Measurements from ENCODE around the gene IL4R.
"Not testable (repeated sequence)": the region's sequence is repeated elsewhere in the genome, so short reads cannot be mapped to it uniquely, and the experiment has no call there.

IL4R gene

DNA sequence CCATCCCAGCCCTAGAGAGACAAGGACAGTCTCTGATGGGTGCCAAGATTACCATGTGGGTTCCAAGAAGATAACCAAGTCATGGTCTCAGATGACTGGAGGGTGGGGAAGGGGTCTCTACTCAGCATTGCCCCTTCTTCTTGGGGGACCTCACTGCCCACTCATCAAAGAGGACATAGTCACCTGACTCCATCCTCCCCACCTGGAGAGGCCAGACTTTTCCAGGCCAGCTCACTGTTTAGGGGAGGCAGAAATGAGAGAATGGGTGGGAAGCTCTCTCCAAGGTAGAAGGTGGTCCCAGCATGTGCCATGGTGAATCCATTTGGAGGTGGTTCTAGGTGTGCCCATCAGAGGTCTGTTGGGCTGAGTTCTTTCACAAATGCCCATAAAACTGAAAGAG is 67.5 kb downstream of the IL4R start:
- no peak for DNase-seq (ENCODE audit: low spot score)

DNA sequence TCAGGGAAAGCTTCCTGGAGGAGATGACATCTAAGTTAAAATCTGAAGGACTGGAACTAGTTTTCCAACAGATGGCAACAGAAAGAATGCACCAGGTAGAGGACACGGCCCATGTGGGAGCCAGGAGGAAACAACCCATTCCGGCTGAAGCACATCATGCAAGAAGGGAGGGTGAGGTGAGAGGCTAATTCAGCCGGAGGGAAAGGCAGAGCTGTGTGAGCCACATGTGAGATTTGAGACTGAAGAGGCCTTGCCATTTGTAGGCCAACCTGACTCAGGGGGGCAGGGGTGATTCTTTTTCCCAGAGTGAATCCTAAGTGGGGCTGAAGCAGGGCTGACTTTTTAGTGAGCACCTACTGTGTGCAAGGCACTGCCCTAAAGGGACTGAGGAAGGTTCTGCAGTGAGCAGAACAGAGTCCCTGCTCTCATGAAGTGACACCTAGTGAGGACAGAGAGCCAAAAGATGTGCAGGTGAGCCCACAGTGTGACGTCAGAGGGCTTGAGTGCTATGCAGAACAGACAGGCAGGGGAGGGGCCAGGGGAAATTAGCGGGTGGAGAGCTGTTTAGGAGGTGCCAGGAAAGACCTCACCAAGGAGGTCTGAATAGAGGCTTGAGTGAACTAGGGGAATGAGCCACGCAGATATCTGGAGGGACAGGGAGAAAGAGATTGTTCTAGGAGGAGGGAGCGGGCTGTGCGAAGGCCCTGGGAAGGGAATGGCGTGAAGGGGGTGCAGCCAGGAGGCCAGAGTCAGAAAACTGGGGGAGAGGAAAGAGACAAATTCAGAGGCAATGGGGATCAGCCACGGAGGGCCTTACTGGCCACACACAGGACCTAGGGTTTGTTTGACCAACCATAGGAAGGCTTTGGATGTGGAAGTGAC is 68.4 kb downstream of the IL4R start:
- DNase-seq (ENCODE audit: low spot score): no peak

DNA sequence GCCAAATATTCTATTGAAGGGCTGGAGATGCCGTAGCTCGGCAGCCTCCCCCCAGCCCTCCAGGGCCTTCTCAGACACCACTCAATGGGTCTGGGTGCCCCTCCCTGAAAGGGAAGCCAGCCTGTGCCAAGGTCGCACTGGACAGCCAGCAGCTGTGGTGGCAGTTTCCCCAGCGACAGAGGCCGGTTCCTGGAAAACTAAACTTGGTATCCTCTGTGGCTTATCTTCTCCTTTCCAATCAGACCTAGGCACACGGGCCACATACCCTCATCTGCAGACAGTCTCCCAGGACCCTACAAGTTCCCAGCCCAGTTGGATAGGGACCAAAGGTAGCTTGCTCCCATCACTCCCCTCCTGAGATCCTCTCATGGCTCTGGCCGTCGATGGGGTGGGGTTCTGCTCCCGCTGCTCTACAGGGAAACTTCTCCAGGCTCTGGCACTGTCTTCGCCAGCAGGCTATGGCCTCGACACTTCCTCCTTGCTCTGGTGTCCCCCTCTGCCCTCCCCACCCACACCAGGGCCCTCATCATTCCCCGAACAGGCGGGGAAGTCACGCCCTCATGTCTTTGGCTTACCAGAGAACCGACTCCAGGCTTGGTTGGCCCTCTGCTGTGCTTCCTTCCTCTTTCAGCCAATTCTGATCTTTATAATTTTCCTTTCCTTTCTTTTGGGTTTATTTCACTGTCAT is 69.9 kb downstream of the IL4R start:
- DNase-seq (ENCODE audit: low spot score): no peak

DNA sequence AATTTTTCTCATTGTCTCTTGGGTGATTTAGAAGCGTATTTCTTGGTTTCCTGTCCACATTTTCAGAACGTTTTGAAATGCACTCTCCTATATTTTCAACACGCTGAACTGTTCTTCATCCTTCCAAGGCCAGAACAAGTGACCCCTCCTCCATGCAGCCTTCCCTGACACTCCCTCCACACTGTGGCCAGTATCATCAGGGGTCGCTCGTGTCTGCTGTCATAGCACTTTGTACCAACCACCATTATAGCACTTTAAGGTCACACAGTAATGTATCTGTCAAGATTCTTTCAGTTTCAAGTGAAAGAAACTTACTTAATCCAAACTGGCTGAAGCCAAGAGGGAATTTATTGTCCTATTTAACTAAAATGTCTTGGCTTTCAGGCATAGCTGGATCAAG is 70.7 kb downstream of the IL4R start:
- DNase-seq (ENCODE audit: low spot score): no peak

DNA sequence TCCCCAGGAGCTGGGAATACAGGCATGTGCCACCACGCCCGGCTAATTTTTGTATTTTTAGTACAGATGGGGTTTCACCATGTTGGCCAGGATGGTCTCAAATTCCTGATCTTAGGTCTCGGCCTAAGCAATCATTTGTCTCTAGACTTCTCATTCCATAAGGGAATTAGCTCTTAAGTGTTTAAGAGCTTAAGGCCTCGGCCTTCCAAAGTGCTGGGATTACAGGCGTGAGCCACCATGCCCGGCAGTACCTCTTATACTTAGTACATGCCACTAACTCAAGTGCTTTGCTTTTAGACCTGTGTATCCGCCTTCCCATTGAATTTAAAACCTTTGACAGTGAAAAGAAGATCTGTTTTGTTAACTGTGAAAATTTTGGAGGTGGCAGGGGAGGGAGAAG is 71.6 kb downstream of the IL4R start:
- DNase-seq (ENCODE audit: low spot score): no peak

DNA sequence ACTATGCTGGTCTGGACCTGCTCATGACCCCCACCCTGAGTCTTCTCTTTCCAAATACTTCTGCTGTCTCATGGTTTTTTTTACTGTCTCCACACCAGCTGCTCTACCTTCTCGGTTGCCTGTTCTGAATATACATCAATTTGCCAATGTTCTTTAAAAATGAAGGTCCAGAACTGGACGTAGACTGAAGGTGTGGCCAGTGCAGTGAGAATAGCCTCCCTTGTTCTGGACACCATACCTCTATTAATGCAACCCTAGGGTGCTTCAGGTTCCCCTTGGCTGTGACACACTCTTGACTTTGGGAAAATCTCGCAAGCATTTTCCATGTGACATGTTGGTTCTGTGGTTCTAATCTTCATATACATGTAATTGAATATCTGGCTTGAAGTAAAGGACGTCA is 72.9 kb downstream of the IL4R start:
- no peak for DNase-seq (ENCODE audit: low spot score)

DNA sequence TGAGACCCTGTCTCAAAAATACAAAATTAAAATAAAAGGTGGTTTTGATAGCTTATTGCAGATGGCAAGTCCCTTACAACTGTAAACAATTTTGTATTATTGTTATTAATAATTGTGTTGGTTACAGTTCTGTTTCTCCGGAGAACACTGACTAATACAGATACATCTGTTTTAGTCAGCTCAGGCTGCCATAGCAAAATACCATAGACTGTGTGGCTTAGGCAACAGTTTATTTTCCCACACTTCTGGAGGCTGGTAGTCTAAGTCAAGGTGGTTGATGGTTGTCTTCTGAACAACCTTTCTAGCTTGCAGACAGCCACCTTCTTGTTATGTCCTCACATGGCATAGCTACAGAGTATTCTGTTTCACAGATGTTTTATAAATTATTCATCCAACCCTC is 74.0 kb downstream of the IL4R start:
- DNase-seq (ENCODE audit: low spot score): peak; percentile 85

DNA sequence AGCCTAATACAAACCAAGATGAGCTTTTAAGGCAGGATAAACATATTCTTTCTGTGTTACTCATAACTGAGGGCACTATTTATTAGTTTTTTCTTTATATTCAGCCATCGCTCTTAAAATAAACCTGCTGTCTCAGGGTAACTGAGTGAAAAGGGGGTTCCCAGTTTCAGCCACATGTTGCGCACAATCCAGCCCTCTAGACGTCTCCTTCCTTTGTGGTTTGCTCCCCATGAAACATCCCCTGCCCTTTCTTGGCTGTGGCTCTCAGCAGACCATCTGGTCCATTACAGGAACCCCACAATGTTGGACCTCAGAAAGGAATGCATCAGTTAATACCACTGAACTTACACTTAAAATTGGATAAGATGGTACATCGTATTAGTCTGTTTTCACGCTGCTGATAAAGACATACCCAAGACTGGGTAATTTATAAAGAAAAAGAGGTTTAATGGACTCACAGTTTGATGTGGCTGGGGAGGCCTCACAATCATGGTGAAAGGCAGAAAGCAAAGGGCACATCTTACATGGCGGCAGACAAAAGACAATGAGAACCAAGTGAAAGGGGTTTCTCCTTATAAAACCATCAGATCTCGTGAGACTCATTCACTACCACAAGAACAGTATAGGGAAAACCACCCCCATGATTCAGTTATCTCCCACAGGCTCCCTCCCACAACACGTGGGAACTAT is 75.6 kb downstream of the IL4R start:
- DNase-seq (ENCODE audit: low spot score): no peak

DNA sequence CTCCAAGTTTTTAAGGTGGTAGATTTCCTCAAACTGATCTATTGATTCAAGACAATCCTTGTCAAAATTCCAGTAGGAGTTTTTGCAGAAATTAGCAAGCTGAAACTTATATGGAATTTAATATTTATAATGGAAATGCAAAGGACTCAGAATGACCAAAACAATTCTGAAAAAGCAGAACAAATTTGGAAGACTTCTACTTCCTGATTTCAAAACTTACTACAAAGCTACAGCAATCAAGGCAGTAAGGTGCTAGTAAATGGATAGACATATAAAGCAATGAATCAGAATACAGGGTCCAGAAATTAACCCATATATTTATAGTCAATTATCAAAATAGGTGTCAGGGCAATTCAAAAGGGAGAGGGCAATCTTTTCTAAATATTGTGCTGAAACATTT is 76.4 kb downstream of the IL4R start:
- DNase-seq (ENCODE audit: low spot score): no peak

DNA sequence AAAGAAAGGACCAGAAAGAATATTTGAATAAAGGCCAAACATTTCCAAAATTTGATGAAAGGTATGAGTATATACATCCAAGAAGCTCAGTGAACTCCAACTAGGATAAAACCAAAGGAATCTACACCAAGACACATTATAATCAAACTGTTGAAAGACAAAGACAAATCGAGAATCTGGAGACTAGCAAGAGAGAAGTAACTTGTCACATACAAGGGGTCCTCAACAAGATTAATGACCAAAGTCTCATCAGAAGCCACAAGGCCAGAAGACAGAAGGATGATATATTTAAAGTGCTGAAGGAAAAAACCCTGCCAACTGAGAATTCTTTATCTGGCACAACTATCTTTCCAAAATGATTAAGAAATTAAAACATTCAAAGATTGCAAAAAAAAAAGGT is 78.9 kb downstream of the IL4R start:
- DNase-seq (ENCODE audit: low spot score): no peak

DNA sequence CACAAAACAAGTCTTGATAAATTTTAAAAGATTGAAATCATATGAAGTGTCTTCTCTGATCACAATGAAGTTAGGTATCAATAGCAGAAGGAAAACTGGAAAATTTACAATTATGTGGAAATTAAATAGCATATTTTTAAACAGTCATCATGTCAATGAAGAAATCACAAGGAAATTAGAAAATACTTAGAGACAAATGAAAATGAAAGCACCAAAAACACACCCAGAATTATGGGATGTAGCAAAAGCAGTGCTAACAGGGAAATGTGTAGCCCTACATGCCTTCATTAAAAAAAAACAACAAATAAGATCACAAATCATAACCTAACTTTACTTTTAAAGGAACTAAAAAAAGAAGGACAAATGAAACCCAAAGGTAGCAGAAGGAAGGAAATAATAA is 80.7 kb downstream of the IL4R start:
- DNase-seq (ENCODE audit: low spot score): no peak

DNA sequence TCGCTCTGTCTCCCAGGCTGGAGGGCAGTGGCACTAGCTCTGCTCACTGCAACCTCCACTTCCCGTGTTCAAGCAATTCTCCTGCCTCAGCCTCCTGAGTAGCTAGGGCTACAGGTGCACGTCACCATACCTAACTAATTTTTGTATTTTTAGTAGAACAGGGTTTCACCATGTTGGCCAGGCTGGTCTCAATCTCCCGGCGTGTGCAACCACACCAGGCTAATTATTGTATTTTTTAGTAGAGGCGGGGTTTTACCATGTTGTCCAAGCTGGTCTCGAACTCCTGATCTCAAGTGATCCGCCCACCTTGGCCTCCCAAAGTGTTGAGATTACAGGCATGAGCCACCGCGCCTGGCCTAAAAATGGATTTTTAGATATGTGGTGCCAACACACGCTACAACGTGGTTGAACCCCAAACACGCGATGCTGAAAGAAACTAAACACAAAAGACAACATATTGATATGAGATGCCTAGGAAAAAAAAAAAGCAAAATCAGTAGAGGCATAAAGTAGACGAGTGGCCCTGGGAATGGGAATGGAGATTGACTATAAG is 84.6 kb downstream of the IL4R start:
- DNase-seq (ENCODE audit: low spot score): not testable (repeated sequence)

DNA sequence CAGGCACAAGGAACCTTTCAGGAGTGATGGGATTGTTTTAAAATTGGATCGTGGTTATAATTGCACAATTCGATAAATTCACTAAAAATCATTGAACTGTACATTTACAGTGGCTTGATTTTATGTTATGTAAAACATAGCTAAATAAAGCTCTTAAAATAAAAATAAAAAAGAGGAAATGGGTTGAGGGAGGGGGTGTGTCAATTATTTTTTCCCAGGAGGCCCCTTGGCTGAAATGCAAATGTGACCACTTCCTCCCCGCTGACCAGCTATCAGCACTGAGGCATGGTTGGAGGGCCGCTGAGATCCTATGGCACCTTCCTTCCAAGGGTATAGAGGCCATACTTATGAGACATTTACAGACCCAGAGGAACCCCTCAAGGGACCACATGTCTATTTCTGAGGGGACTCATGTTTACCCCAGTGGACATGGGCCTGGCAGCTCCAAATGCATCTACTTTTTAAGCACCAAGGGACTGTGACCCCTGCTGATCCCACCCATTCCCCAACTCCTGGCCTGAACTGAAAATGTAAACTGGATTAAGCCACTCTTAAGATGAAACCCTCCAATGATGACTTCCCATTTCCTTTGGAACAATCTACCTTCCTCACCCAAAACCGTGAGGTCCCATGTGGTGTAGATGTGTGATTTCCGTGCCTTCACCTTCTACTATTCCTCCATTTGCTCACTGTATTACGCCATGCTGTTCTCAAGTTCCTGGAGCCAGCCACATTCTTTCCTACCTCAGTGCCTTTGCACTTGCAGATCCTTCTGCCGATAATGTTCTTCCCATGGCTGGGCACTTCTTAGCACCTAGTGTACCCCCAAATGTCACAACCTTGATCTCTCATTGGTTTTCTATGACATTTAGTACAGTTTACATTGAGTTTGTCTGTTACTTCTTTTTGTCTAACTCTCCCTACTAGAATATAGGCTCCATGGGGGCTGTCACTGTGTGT is 85.4 kb downstream of the IL4R start:
- DNase-seq (ENCODE audit: low spot score): no peak

DNA sequence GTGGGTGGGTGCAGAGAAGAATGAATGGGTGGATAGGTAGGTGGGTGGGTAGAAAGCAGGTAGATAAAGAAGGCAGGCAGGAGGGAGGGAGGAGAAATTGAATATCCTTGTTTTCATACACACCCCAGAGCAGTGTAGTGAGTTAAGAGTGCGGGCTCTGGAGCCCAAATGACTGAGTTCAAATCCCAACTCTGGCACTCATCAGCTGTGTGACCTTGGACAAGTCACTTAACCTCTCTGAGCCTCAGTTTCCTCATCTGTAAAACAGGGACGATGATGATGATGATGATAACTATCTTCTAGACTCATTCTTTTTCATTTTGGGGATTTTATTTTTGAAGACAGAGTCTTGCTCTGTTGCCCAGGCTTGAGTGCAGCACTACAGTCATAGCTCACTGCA is 86.2 kb downstream of the IL4R start:
- no peak for DNase-seq (ENCODE audit: low spot score)

DNA sequence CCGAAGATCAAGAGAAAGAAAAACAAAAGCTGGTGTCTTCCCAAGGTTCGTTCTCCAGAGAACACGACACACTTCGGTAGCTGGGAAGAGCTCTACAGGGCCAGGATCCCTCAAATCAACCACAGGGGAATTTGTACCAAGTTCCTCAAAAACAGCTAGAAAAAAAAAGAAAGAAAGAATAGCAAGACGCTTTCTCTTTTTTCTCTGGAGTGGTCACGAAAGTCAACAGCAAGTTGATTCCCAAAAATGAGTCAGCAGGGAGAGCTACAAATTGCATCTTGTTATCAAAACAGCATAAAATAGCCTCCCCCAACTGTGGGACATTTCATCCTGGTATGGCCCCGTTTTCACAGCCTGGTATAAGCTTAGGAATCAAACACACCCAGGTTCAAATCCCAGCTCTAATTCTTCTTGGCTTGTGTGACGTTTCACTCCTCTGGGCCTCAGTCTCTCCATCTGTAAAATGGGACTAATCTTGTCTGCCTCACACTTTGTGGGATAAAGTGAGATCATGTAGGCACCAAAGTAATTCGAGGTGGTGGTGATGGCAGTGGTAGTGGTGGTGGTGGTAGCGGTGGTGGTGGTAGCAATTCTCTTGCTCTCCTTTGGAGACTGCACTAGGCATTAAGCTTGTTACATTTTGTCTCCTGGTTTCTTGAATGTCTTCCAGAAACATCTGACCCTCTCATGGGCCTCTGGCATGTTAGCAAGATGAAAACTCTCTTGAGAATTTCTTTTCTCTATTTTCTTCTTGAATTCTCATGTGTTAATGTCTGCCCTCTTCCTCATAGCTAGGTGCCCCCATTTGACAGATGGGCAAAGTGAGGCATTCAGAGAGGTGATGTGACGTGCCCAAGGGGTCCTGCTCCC is 87.2 kb downstream of the IL4R start:
- no peak for DNase-seq (ENCODE audit: low spot score)

DNA sequence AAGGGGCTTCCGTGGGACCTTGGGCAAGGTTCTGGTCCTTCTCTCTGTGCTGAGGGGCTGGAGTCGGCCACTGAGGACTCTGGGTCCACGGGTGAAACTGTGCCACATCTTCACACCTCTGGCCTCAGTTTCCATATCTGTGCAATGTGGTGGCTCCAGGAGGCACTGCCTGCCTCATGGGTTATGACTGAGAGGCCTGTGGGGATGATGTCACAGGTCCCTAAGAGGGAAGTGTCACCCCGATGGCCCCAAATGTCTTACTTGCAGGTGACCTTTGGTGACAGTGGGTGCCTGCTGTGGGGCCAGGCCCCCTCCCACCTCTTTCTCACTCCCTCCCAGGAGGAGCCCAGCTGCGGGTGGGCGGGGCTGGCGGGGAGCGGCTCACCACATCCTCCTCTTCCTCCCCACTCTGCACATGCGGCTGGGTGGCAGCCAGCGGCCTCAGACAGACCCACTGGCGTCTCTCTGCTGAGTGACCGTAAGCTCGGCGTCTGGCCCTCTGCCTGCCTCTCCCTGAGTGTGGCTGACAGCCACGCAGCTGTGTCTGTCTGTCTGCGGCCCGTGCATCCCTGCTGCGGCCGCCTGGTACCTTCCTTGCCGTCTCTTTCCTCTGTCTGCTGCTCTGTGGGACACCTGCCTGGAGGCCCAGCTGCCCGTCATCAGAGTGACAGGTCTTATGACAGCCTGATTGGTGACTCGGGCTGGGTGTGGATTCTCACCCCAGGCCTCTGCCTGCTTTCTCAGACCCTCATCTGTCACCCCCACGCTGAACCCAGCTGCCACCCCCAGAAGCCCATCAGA is 88.2 kb downstream of the IL4R start, which contains the start of gene IL21R:
Gene IL21R, plus strand, starts transcription at position 407 of the 801 bp plus-strand sequence. CDS start 27,898 bp downstream, outside the sequence.
- peak; percentile 82 for DNase-seq (ENCODE audit: low spot score)

DNA sequence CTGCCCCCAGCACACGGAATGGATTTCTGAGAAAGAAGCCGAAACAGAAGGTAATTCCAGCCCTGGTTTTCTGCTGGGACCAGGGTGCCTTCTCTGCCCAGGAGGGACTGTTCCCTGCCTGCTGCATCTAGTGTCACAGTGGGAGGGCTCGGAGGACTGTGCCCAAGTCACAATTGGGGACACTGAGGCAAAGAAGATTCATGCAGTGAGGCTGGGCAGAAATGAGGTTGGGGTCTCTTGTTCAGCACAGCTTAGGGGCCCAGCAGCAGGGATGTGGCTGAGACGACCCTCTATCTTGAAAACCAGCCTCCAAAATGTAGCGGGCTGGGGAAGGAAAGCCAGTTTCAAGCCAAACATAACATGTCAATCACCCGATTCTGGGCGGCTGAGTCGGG is 88.8 kb downstream of the IL4R start:
- no peak for DNase-seq (ENCODE audit: low spot score)

DNA sequence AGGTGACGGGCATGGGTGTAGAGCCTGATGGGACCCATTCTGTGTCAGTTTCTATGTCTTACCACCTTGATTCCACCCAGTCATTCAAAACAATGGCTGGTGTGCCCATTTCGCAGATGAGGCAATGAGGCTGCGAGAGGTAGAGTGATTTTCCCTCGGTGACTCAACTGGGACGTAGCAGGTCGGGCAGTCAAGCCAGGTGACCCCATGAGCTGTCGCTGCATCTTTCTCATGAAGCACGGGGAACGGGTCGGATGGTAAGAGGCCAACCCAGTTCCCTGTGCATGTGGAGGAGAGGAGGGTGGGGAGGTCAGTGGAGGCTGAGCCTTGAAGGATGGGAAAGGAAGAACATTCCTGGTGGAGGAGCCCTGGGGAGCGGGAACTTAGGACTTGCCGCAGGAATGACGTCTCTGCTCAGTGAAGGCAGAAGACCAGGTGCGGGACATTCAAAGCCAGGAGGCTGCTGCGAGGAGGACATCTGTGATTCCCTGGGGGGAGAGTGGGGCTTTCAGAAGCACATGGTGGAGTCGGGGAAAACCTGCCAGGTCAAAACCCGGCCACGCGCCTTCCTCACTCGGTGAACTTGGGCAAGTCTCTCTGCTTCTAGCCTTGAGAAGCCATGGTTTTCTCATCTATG is 89.3 kb downstream of the IL4R start:
- DNase-seq (ENCODE audit: low spot score): peak; percentile 62

DNA sequence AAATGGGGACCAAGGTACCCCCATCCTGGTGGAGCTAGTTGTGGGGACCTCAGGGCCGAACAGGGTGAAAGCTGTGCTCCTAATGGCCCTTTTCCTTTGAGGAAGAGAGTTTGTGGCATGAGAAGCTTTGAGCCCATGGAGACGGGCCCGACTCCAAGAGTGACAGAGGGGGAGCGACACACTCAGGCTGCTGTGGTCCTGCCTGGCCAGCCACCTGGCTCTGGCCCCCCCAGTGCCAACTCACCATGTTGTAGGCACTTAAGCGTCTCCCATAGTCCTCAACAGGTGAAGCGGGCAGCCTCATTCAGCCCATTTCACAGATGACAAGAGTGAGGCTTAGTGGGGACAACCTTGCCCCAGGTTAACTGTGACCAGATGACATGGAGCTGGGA is 89.8 kb downstream of the IL4R start:
- no peak for DNase-seq (ENCODE audit: low spot score)

Measured in activated CD4-positive, alpha-beta T cell treated with anti-CD3 and anti-CD28 coated beads, Interleukin-2, Interleukin-4, amounts not matched to agents 100 ng/mL and 50 ng/mL, durations not matched to agents 16 hours and 8 hours (primary cell).